ENCODE measurements around the gene PTCD2.

PTCD2 gene

GRCh38 chr5:72351376-72351775, 31.2 kb downstream of the PTCD2 start:
- no peak for DNase-seq

DNA sequence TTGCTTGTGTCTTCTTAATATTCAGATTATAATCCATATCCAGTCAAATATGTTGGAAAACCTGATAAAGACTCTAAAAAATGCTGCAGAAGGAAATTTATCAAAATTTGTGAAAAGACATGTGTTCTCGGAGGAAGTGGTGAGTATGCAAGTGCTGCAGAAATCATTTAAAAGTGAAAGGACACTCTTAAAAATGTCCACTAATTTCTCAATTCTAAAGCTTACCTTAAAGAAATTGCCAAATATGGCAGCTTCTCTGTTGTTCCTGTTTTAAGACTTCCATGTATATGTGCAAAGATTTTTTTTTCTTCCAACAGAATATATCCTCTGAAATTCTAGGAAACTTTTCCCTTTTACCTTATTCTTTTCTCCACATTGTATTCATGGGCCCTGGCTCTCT, 32.4 kb downstream of the PTCD2 start:
- DNase-seq = no peak

DNA sequence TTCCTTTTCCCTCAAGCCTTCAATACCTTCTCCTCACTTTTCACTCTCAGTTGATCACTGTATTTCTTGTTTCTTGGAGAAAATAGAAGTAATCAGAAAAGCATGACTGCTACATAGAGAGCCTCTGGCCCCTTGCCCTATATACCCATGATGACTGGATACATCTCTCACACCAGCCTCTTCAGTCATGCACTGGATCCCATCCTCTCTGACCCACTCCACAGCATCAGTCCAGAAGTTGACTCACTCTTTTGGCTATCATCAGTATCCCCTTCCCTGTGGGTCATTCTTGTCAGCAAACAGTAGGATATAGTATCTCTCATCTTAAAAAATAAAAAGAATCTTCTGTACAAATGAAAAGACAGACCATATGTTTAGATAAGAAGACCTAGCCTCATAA, 32.9 kb downstream of the PTCD2 start:
- no peak for DNase-seq

GRCh38 chr5:72355706-72356299, 35.6 kb downstream of the PTCD2 start:
- no peak for DNase-seq

GRCh38 chr5:72356361-72356760, 36.2 kb downstream of the PTCD2 start:
- no peak for DNase-seq

GRCh38 chr5:72358925-72359324, 38.8 kb downstream of the PTCD2 start:
- DNase-seq = no peak

DNA sequence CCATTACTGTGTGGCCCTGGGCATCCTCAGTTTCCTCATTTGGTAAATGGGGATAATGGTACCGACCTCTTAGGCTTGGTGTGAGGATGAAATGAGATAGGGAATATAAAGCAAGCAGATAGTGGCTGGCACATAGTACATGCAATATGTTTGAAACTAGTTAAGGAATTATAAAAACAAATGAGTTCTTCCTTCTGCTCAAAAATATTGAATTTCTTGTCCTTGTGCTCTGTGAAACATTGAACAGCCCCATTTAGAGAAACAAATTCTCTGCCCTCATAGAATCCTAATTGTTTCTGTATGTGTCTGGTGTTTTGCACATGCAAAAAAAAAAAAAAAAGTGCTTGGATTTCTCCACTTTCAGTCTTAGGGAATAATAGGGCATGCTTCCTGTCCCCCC, 39.7 kb downstream of the PTCD2 start:
- DNase-seq = no peak

DNA sequence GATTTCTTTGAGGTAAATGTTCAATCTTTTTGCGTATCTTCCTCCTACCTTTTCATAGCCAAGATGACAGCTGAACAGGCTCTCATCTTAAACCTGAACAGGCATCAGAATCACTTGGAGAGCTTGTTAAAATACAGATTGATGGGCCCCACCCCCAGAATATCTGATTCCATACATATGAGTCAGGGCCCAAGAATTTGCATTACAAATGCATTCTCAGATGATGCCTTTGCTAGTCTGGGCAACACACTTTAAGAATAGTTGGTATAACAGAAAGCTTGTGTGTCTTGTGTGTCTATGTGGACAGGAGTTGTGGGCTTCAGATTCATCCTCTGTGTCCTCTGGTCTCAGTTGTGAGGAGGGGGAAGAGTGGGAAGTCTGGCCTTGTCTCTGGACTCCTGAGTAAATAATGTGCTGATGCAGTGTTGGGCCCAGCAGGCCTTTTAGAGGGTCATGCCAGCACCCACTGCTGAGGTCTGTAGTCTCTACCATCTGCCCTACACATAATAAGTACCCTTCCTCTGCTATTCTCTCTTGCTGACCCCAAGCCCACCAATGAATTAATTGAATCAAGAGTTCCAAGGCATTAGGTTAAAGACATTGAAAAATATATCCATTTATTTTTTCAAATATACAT, 43.1 kb downstream of the PTCD2 start:
- no peak for DNase-seq

- no peak for DNase-seq
Measured at GRCh38 chr5:72364171-72364570, 44.0 kb downstream of the PTCD2 start.

DNA sequence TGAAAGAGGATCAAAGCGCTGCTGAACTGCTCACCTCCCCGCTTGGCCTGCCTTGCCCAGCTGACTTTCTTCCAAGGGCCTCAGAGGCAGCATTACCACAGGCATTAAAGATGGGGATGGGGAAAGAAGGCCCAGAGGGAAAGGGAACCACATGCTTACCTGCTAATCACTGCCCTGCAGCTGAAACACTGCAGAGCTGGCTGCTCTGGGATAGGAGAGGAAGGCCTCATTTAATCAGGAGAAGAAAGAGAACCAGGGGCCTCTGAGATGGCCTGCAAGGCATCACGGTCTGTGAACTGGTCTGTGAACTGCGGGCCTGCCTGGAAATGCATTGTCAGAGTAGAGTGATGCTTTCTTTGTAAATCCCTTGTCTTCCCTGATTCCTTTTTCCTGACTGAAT, 44.8 kb downstream of the PTCD2 start:
- DNase-seq = no peak

DNA sequence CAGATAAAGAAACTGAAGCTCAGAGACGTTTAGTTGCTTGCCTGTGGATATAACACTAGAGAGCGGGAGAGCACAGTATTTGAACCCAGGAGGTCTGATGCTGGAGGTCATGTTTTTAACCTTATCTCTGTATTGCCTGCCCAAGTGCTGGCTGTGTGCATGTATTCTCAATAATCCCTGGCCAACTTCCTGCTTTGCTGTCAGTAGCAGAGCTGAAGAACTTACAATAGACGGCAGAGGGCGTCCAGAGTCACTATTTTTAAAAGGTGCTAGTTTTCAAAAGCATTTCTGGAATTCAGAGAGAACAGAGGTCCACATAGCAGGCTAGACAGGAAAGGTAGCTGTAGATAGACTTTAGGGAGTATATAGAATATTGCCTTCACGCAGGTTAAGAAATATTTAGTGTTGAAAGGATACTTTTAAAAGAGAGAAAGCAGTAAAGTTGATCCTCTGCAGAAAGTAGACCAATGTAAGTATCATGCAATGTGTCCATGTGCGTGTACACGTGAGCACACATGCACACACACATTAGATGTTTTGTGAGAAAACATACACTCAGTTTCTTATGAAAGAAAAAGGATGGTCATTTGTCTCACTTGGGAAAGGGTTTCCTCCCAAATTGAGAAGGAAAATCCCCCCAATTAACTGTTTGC, 46.3 kb downstream of the PTCD2 start:
- DNase-seq = peak; percentile 57

GRCh38 chr5:72368271-72368670, 48.1 kb downstream of the PTCD2 start:
- no peak for DNase-seq

GRCh38 chr5:72369301-72369700, 49.1 kb downstream of the PTCD2 start:
- no peak for DNase-seq

DNA sequence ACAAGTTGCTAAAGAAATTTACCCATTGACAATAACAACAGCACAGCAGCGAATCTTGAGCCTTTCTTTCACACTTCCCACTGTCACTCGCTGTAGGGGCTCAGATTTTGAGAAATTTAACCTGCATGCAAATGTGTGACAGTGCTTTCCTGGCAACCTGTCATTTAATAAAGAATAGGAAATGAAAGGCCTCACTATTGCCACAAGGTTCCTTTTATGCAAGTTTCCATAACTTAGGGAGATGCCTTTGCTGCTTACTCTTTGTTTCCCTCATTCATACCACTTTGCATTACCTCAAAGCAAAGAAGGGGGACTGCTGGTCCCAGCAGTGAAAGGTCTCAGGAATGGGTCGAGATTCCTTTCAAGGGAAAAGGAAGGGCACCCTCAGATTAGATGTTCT, 49.5 kb downstream of the PTCD2 start:
- DNase-seq = no peak

DNA sequence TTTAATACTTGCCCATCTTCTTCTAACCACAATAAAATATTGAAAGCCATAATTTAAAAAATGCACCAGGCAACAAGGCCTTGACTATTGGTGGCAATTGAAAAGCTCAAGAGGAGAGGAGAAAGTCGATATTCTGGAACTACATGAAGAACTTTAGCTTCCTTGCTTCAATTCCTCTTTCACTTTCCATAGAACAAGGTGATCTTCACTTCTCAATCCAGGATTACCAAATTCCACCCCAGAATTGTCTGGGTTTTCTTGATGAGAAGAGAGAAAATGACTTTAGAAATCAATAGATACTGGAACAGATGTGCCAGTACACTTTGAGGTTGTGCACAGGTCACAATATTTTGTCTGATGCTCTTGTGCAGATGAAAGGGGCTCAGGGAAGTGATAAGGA, 52.2 kb downstream of the PTCD2 start:
- DNase-seq = no peak

GRCh38 chr5:72372923-72373322, 52.8 kb downstream of the PTCD2 start:
- no peak for DNase-seq

DNA sequence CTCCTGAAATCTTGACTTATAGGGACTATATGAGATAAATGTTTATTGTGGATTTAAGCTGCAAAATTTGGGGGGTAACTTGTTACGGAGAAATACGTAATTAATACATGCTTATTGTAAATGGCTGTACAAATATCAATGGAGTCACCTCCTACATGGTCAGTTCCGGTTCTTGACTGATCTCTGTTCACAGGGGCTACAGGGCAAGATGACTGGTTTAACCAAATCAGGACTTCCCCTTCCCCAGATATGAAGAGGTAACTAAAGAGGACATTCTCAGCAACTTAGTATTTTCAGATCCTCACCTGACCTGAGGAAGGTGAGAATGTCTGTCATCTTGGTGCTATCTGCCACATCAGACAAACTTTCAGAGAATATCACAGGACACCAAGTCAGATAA, 54.7 kb downstream of the PTCD2 start:
- DNase-seq = no peak

DNA sequence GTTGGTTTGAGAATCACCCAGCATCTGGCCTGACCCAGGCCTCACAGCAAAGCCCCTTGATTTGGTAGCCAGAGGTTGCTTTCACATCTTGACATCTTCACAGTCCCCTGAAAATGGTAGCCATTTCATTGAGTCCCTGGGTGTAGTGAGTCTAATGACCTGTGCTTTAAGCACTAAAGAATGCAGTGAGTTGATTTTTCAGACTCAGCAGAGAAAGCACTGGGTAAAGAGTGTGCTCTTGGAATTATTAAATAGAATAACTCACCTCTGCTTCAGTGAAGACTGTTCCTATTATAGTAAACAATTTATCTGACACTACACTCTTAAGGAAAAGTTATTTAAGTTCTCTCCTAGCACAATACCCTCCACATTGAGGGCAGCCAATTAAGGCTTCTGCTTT, 56.2 kb downstream of the PTCD2 start:
- no peak for DNase-seq

- no peak for DNase-seq
Measured at GRCh38 chr5:72377910-72378638, 57.9 kb downstream of the PTCD2 start.

DNA sequence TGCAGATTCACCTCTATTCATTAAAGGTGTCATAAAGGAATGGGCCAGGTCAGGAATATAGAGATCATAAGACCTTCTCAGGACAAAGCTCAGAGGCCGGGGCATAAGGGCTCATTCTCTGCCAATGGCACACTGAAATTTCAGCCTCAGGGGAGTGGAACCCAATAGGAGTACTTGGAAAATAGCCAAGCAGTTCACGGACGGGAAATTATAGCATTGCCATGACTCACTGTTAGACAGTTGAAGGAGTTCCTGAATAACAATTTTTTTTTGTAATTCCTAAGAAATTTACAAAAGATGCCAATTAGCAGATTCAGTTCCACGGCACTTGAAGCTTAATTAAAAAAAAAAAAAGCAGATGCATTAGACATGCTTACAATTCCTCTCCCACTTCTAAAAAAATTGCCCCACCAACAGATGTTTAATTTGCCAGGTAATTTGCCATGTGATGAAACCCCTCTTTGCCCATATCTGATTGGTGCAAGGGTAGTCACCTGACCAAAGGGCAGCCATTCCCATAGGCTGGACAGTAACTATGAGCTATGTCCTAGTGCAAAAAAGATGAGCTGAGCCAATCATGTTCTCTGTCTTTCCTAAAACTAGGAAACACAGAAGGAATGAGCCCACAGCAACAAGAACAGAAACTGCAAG, 58.6 kb downstream of the PTCD2 start:
- no peak for DNase-seq

DNA sequence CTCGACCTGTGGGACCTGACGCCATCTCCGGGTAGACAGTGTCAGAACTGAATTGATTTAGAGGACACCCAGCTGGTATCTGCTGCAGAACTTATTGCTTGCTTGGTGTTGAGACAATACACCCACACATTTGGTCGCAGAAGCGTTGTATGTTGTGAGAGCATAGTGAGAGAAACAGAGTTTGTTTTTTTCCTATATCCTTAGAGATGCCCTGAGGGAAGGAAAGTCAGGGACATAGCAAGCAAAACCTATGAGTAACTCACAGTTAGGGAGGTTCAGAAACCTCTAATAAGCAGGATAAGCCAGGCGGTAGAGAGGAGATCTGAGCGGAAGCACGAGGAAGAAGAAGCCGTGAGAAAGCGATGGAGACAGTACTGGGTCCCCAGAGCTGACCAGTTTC, 59.8 kb downstream of the PTCD2 start:
- DNase-seq = no peak

GRCh38 chr5:72380492-72381274, 60.5 kb downstream of the PTCD2 start:
- DNase-seq = peak; percentile 59

GRCh38 chr5:72383280-72383679, 63.1 kb downstream of the PTCD2 start:
- DNase-seq = no peak
